ENCODE data around the gene CNPPD1. TPM values are rescaled to one million over a fixed set of nuclear protein-coding genes. Genes with fewer than 3 reads are reported as not detected.

The CNPPD1 gene
- total and polyA plus RNA-seq, 4 donors = 16.5 to 39.8 (median 21.6) TPM

- H3K4me3 ChIP-seq (ENCODE audit: low read depth in 1 of 3, low read length in 3 of 3) = no peak overlapping the region
- peak overlapping the region; percentile 64 to 81 for H3K27ac ChIP-seq (ENCODE audit: low read depth in 1 of 2, low read length in 2 of 2)
- no peaks in the 10 kb centered on the region for H3K9me3 ChIP-seq (ENCODE audit: control insufficient read depth in 4 of 4, low read length in 3 of 4)
- DNase-seq (ENCODE audit: low spot score) = no peak
- H3K27me3 ChIP-seq (ENCODE audit: control insufficient read depth in 4 of 4, insufficient read depth in 4 of 4, low read length in 3 of 4) = no peaks in the 10 kb centered on the region
- H3K4me1 ChIP-seq (ENCODE audit: control insufficient read depth in 4 of 4, insufficient read depth in 4 of 4, low read length in 3 of 4) = peaks cover 19 to 53% (median 45%) of the 10 kb centered on the region in 4 donors
- WGBS = 70% methylated on average over 4 of the region's 4 CpGs
- no peaks in the 10 kb centered on the region for H3K36me3 ChIP-seq (ENCODE audit: control insufficient read depth in 4 of 4, insufficient read depth in 3 of 4, low read depth in 1 of 4, low read length in 3 of 4)
- H3K9ac ChIP-seq (ENCODE audit: low read depth in 1 of 2, low read length in 2 of 2) = peak overlapping the region in 1 of 2 donors; percentile 60
- TF ChIP-seq YY1 (IDR thresholded peaks at IDR 0.05) = no peak
- no peak for TF ChIP-seq FOXA2 (IDR thresholded peaks at IDR 0.05)
- TF ChIP-seq FOXA1 (IDR thresholded peaks at IDR 0.05) = no peak
- TF ChIP-seq TAF1 (conservative IDR thresholded peaks at IDR 0.05) = no peak
- TF ChIP-seq SP1 (IDR thresholded peaks at IDR 0.05) = no peak
- TF ChIP-seq RXRA (IDR thresholded peaks at IDR 0.05) = no peak
- TF ChIP-seq REST (IDR thresholded peaks at IDR 0.05) = no peak
- no peak for TF ChIP-seq CTCF (IDR thresholded peaks at IDR 0.05; ENCODE audit: low read depth, low read length, missing input control)
- TF ChIP-seq GABPA (IDR thresholded peaks at IDR 0.05 in 1 of 2, conservative IDR thresholded peaks at IDR 0.05 in 1 of 2) = no peak
- TF ChIP-seq EGR1 (IDR thresholded peaks at IDR 0.05; ENCODE audit: low read depth in 2 of 2) = no peak
- no peak for TF ChIP-seq RAD21 (IDR thresholded peaks at IDR 0.05)
Measured at GRCh38 chr2:219124381-219125110, 52.2 kb downstream of the CNPPD1 start.

- H3K27ac ChIP-seq (ENCODE audit: low read depth in 1 of 2, low read length in 2 of 2) = no peak overlapping the region
- H3K9me3 ChIP-seq (ENCODE audit: control insufficient read depth in 4 of 4, low read length in 3 of 4) = no peaks in the 10 kb centered on the region
- peak; percentile 44 to 57 for TF ChIP-seq HNF4A (conservative IDR thresholded peaks at IDR 0.05)
- TF ChIP-seq RXRA (IDR thresholded peaks at IDR 0.05) = no peak
- H3K27me3 ChIP-seq (ENCODE audit: control insufficient read depth in 4 of 4, insufficient read depth in 4 of 4, low read length in 3 of 4) = no peaks in the 10 kb centered on the region
- DNase-seq (ENCODE audit: low spot score) = no peak
- H3K4me1 ChIP-seq (ENCODE audit: control insufficient read depth in 4 of 4, insufficient read depth in 4 of 4, low read length in 3 of 4) = peaks cover 19 to 53% (median 47%) of the 10 kb centered on the region in 4 donors
- H3K4me3 ChIP-seq (ENCODE audit: low read depth in 1 of 3, low read length in 3 of 3) = no peak overlapping the region
- H3K36me3 ChIP-seq (ENCODE audit: control insufficient read depth in 4 of 4, insufficient read depth in 3 of 4, low read depth in 1 of 4, low read length in 3 of 4) = no peaks in the 10 kb centered on the region
- peak overlapping the region in 1 of 2 donors; percentile 33 for H3K9ac ChIP-seq (ENCODE audit: low read depth in 1 of 2, low read length in 2 of 2)
- WGBS = 80% methylated on average over 8 of the region's 8 CpGs
Measured at GRCh38 chr2:219123356-219124135, 53.2 kb downstream of the CNPPD1 start.

Data from liver (tissue), 9 donors.